GM10266 (cell line): ENCODE results near the gene MINDY4B.

Source experiments
- DNase-seq: peaks from one replicate; pipeline ENCODE4 v3.0.0; 2012; ENCODE audit errors: extremely low spot score
- CTCF ChIP-seq: IDR thresholded peaks from 2 replicates; pipeline ENCODE4 v1.5.1; 2012; ENCODE audit warnings: mild to moderate bottlenecking, low read depth; ENCODE audit not compliant: control insufficient read depth, insufficient read depth; ENCODE audit errors: missing control alignments

MINDY4B gene

DNA sequence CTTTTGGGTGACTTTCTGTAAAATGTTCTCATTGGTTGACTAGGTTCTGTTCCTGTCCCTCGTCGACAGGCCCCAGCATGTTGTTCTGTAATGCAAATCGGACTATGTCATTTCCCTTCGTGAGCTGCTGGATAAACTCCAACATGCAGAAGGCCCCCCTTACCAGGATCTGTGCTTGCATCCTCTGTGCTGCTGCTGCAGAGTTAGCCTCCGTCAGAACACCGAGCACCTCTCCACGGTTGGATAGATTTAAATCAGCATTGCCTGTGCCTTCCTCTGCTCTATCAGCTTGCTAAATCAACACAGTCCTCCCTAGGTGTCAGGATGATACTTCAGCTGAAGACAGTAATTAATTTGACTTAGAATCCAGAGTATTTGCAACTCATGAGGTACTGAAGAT is 12.7 kb upstream of the MINDY4B start:
- no peak for DNase-seq
- TF ChIP-seq CTCF = no peak

DNA sequence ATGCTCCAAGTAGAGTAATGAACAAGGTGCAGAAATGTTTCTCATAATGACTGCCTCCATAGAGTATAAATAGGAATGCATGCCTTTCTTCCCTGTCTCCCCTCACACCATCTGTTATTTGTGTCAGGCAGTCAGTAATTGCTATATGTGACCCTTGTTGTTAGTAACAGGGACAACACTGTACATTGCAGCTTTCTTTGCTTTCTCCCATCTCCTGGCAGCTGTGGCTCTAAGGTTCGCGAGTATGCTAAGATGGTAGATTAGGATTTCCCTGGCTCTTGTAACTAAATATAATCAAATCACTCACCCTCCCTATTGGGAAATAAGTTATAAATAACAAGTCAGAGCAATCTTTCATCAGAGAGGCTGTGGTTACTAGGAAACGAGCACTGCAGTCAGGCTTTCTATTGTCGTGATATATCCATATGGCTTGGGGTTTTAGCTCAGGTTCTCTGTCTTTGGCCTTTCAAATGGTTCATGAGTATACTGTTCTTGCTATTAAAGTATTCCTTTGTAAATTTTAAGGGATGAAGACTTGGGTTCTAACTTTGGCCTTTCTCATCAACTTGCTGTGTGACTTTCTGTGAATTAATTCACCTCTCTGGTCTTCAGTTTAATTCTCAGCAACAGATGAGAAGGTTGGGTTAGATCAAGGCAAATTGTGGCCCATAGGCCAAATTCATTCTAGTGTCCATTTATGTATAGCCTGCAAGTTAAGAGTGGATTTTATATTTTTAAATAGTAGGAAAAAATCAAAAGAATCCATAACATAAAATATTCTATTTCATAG is 8.1 kb upstream of the MINDY4B start:
- no peak for TF ChIP-seq CTCF
- no peak for DNase-seq

DNA sequence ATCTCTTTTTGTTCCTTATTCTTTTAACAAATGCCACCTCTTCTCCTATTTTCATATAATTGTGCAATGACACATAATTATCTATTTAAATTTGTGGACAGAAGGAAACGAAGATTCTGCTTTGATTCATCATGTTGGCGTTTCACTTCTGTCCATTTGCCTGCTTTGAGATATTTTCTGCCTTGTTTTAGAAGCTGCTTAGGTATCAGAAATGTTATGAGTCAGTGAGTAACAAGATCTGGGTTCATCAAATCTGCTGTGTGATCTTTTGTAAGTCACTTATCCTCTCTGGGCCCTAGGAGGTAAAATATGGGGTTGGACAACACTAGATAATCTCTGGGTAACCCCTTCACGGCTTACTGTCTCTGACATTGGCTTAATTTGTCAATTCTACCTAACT is 7.3 kb upstream of the MINDY4B start:
- DNase-seq = no peak
- no peak for TF ChIP-seq CTCF

GRCh38 chr3:150911771-150912170 is 6.5 kb upstream of the MINDY4B start:
- no peak for DNase-seq
- no peak for TF ChIP-seq CTCF

DNA sequence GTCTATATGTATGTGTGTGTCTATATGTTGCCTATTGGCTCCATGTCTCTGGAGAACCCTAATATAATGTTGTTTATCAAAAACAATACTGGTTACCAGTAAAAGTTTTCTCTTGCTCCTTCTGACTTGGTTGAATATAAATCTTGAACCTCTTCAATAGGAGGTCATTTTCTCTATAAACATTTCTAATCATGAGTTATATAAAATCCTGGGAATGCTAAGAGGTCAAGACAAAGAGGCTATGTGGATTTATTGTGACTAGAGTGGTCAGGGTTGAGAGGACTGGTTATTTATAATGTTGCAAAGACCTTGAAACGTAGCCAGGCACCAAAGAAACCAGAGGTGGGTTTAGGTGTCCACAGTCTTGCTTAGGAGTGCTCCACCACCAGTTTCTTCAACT is 1.2 kb upstream of the MINDY4B start:
- DNase-seq = no peak
- TF ChIP-seq CTCF = no peak

- DNase-seq = no peak
- TF ChIP-seq CTCF = no peak
Observed at GRCh38 chr3:150905746-150906145, 507 bp upstream of the MINDY4B start.

DNA sequence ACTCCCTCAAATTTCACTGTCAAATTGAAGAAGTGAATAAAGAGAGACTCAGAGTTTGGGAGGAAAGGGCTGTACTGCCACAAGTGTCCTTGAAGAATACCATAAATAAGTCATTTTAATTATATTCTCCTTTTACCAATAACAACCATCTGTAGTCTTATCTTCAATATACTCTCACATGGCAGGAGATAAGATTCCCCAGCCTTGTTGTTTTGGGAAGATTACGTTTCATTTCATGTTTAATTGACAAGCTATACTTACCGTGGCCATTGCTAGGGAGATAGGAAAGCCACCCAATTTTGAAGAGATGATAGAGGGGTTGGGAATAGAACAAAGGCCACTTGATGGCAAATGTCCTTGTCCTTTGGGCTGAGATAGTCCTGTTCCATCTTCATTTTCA is 2.3 kb downstream of the MINDY4B start:
- TF ChIP-seq CTCF = no peak
- DNase-seq = no peak
